GM12873 (cell line): ENCODE measurements around the gene CRYGN.

Experiments
- CTCF ChIP-seq: IDR thresholded peaks from 2 replicates; pipeline ENCODE4 v1.5.1; 2012; ENCODE audit warnings: low read depth, mild to moderate bottlenecking, moderate library complexity, low read length, control low read depth; ENCODE audit not compliant: insufficient read depth; ENCODE audit errors: missing control alignments

The CRYGN gene

GRCh38 chr7:151422212-151422611 lies 17.7 kb downstream of the CRYGN start:
- TF ChIP-seq CTCF, result no peak

GRCh38 chr7:151420144-151420543 lies 19.8 kb downstream of the CRYGN start:
- no peak for TF ChIP-seq CTCF

GRCh38 chr7:151416941-151417315 lies 23.0 kb downstream of the CRYGN start:
- no peak for TF ChIP-seq CTCF

GRCh38 chr7:151416112-151416940 lies 23.6 kb downstream of the CRYGN start:
- no peak for TF ChIP-seq CTCF

- TF ChIP-seq CTCF, result no peak
These were observed 24.4 kb downstream of the CRYGN start for GRCh38 chr7:151415375-151416105.

- TF ChIP-seq CTCF, result no peak
These were observed 26.7 kb downstream of the CRYGN start for GRCh38 chr7:151413241-151413640.

GRCh38 chr7:151412318-151412717 lies 27.6 kb downstream of the CRYGN start:
- no peak for TF ChIP-seq CTCF
